ENCODE results near the gene FTO.
A peak's percentile ranks its signal among the peaks of the same experiment; 100 is the strongest.

Gene FTO

DNA sequence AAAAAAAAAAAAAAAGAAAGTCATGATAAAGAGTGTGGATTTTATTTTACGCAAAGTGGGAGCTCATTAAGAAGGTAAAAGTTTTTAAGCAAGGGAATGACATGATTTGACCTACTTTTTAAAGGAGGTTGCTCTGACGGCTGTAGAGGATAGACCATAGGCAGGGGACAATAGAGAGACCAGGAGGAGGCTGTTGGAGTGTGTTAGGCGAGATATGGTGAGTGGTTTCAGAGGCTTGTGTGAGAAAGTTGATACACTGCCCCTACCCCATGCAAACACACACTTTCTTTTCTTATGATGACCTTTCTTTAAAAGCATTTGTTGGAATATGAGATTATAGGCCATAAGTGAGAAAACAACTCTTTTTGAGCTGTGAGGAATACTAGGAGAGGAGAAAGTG, 82.0 kb downstream of the FTO start:
- no peak for DNase-seq

DNA sequence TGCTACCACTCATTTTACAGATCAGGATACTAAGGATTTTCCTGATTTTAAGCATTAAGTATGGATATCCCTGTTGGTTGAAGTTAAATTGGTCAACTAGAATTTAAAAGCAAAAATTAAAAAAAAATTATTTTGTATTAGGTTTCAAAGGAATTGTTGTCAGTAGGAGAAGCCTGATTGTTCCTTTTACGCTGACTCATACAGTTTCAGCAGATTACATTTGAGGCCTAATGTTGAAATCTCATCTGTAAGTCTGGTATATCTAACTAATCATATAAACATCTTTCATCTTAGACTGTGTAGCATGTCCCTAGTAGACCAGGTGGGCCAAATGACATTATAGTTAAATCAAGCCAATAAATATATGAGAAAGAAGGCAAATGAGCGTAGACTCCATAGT, 83.5 kb downstream of the FTO start:
- no peak for DNase-seq

DNA sequence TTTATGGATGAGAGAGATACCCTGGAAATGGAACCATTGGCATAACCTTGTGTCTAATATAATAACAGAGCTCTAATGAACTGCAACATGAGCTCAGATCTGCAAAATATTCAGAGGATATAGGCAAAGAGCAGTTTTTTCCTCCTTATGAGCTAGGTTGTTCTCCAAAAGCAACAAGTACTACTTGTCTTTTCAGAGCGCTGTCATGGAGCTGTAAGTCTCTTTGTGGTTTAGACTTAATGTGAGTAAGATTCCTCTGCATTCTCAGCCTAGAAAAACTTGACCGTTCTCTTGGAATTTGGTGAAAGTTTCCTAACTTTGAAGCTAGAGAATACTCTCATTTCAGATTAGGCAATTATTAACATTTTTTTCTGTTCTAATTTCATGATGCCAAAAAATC, 85.2 kb downstream of the FTO start:
- no peak for DNase-seq

DNA sequence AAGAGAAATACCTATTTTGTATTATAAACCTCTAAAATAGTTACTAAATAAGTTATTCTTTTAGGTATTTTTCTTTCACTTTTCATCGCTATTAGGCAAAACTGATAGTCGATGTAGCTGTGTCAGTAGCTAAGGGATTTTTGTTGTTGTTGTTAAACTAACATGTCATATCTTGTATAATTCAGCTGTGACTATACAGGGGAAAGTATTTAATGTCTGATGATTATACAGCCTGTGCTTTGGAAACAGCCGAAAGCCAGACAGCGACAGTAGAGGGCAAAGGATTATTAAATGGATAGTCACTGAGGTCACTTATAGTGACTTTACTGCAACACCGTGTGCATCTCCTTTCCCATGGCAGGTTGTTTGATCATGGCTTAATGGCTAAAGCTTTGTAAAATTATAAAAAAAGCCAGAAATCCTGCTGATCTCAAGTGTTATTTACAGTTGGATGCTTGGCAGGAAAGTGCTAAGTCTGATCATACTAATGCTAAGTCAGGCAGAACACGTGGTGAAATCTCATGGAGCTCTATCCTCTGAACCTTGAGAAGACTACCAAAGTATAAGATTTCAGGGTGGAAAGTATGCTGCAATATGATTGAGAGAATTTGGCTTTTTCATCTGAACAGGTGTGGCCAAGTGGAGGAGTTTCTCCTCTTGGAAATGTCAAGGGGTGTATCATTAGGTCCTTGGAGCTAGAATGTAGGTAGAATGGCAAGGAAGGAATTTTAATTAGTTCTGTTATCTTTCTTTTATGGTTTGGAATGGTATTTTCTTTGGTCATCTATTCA, 88.4 kb downstream of the FTO start:
- DNase-seq: no peak

DNA sequence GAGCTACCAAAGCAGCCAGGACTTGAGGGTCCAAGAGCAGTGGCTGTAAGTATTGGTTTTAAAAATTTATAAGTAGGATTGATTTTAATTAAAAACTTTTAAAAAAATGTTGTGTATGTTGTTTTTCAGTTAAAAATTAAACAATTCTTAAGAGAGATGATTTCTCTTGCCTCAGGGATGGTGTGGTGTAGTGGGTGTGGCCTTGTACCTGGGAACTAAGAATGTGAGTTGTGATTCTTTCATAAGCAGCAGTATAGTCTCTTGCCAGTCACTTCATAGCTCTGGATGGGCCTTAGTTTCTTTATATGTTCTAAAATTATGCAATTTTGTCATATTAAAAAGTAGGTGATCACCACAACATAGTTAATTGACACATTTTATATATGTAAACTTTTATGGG, 99.5 kb downstream of the FTO start:
- no peak for DNase-seq

DNA sequence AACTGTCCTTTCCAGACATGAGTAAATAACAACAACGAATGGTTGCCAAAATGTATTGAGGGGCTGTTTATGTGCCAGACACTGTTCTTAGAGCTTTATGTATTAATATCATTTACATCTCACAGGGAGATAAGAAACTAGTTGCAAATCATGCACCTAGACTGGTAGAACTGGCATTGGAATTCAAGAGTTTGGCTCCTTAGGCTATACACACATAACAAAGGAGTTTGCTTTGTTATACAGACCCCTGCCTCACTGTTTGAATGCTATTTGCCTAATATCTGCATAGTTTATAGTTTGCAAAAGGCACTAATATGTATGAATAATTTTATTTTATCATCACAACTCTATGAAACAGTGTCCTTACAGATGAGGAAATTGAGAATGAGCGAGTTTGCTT, 100.0 kb downstream of the FTO start:
- no peak for DNase-seq

DNA sequence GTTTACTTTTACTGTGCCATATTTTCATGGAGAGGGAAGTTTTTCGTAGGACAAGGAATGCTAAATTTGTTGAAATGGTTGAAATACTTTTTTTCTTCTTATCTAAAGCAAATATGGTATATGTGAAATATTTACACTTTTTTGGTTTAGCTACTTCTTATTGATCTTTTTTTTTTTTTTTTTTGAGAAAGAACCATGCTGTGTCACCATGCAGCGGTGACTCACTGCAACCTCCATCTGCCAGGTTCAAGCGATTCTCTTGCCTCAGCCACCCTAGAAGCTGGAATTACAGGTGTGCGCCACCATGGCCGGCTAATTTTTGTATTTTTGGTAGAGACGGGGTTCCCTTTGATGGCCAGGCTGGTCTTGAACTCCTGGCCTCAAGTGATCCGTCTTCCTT, 100.5 kb downstream of the FTO start:
- no peak for DNase-seq

DNA sequence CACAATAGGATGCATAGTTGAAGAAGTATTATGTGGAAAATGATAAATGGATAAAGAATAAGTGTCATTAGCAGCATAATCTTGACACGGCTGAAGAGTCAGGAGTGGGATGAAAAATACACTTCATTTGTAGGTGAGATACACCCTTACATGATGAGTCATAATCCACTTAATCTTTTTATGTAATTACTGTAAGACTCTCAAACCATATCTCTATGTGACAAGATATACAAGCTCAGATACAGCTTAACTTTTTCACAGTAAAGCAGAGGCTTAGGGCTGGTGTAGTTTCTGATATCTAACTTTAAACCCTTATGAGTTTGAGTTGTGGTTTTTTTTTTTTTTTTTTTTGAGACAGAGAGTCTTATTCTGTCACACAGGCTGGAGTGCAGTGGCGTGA, 101.2 kb downstream of the FTO start:
- DNase-seq: no peak

DNA sequence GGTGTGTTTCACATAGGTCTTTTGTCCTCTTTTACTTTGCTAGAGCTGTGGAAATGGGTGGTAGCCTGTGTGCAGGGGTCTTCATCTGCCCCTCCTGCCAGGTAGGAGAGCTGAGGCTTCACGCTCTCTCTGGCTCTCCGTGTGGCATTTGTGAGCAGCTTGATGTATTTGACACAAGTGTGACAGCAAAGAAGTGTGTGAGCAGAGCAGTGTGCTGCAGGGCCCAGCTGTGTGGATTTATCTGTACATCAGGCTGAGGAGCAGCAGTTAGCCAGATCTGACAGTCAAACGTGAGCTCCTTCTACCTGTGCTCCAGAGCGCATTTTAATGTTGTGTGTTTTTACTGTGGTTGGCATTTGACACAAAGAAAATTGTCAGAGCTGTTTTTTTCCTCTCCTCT, 101.8 kb downstream of the FTO start:
- no peak for DNase-seq

DNA sequence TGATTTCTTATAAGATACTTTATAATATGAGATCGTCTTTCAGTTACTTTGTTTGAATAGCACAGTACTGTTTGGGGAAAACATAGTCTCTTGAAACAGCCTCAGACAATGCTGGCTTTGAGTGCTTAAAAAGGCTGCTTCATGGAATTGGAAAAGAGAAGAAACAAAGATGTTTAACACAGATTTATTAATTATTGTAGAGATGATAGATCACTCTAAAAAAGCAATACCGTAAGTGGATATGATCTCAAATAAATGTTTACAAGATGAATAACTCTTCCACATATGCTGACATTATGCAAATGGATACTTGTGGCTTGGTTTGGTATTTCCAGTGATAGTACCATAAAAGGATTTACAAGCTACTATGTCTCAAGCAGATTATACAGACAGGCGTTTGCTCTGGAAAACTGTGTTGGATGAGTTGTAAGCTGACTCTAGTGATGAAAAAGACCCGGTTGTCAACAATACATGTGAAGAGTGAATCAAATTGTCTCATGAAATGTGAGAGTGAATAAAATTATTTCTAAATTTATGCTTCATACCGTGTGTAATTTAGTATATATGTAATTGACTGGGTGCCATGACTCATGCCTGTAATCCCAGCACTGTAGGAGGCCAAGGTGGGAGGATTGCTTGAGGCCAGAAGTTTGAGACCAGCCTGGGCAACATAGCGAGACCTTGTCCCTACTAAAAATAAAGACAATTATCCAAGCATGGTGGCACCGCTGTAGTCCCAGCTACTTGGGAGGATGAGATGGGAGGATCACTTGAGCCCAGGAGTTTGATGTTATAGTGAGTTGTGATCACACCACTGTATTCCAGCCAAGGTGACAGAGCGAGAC, 105.4 kb downstream of the FTO start:
- DNase-seq: no peak

DNA sequence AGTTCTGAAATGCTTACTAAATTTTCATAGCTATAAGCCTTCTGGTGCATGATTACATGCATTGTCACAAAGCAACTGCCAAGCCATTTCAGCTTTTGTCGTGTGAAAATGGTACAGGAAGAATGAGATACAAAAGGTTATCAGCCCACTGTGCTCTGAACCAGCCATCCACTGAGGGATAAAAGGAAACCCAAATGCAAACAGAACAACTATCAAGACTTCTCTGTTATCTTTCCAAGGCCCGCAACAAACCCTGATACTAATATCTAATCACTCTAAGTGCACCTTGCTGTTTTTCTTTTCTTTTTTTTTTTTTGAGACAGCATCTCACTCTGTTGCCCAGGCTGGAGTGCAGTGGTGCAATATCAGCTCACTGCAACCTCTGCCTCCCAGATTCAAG, 109.0 kb downstream of the FTO start:
- DNase-seq: no peak

DNA sequence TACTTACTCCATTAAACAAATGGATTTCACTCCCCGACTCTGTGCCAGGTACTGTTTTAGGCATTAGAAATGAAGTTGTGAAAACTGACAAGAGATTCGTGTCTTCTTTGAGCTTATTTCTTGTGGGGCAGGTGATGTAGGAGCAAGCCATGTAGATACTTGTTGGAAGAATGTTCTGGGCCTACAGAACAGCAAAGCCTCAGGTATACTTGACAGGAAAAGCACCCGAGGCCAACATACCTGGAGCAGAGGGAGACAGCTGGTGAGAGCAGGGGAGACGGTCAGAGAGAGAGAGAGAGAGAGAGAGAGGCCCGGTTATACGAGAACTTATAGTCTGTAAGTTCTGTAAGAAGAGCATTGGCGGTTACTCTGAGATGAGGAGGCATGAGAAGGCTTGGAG, 110.8 kb downstream of the FTO start:
- DNase-seq: no peak

DNA sequence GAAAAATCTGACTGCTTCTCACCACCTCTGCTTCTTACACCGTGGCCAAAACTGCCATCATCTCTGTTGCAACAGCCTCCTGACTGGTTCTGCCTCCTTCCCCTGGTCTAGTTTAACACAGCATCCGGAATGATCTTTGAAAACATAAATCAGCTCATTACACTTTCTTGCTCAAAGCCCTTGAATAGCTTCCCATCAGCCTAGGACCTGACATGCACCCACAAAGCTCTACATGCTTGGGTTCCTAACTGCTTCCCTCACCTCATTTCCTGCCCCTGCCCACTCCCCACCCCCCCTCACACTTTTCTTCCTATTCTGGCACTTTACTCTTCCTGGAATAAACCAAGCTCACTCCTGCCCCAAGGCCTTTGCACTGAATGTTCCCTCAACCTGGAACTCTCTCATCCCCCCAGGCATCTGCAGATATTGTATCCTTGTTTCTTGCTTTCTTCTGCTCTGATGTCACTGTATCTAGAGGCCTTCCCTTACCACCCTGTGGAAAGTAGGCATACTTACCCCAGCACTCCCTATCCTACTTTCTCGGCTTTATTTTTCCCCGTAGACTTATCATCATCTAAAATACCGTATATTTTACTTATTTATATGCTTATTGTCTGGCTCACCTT, 112.4 kb downstream of the FTO start:
- DNase-seq: no peak

DNA sequence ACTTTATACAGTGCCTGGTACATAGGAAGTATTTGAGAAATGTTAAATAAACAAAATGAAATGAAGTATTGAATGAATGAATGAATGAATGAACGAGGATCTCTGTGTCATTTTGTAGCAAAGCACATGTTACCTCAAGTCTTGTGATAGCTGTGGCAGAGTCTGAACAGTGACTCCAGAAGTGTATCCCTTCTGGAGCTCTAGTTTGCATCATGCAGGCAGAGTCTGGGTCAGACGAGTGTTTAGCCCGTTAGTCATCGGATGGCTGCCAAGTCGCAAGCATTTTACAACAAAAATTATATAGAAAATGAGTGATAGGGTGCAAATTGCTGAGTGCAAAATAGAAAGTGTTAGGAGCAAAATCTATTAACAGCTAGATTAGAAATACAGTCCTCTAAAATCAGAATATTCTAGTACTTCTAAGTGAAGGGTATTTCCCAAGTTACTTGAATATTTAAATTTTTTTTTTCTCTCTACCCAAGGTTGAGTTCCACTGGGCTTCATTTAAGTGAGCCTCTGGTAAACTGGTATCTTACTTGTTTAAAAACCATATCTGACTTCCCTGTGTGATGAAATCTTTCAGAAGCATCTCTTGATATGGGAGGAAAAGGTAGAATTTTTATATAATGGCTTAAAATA, 113.3 kb downstream of the FTO start:
- no peak for DNase-seq

DNA sequence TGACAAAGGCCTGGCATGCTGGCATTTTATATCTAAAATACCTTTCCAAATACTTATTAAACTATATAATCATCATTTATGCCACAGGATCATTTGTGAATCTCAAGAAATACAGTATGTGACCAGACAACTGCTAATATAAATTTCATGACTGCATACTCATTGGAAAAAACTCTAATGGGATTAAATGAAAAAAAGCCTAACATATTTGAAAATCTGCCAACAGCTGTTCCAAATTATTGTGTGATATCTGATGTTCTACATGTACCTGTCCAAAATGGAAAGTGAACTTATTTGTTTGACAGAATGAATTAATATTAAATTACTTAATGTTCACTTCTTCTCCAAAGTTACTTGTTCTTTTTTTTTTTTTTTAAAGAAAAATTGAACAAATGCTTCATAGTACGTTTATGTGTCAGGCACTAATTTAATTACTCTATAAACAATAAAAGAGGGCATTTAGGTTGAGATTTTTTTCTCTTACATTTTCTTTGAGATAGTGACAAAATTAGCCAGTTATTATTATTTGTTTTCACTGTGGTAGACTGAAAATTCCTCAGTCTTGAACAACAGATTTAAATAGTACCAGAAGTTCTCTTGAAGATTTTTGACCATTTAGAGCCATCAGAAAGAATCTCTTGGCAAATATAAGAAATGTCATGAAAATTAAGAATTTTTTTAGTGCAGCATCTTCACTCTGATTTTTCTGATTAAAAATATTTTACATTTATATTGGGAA, 114.0 kb downstream of the FTO start:
- DNase-seq: no peak

DNA sequence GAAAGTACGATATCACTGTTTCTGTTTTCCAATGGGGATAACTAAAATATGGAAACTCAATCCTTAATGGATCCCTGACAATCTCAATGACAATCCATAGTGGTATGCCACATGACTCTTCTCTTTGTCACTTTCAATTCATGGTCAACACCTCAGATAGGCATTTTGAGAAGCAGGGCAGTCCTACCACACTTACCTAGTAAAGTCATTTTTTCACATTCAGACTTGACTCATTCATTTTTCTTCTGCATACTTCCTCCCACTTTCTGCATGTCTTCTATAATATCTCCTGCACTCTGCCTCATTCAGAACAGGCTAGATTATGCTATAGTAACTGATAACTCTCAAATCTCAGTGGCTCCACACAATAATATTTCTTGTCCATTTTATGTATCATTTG, 117.5 kb downstream of the FTO start:
- DNase-seq: no peak

DNA sequence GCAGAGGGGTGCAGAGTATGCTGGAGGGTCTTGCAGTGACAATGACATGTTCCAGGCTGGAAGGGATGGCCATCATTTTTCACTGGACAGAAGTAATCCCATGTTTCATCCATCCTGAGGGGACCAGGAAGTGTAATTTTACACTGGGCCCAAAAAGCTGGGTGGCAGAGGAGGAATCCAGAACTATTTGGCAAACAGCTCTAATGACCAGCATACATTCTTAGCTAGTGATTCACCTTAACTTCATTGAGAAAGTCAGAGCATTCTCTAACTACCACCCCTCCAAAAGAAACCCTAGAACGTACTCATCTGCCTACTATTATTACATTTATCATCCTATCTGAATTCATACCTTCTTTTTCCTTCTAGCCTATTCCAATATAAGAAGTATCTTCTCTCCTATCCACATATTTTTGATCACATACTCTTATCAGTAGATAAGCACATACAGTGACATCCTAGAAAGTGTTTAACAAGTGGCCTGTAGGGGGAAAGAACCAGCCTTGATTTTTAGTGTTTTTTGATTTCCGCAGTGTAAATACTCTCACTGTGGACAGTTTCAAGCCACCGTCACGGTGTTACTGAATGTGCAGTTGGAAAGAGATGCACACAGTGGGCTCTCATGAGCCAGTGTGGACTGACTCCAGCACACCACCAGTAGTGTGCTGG, 118.1 kb downstream of the FTO start:
- DNase-seq: no peak

DNA sequence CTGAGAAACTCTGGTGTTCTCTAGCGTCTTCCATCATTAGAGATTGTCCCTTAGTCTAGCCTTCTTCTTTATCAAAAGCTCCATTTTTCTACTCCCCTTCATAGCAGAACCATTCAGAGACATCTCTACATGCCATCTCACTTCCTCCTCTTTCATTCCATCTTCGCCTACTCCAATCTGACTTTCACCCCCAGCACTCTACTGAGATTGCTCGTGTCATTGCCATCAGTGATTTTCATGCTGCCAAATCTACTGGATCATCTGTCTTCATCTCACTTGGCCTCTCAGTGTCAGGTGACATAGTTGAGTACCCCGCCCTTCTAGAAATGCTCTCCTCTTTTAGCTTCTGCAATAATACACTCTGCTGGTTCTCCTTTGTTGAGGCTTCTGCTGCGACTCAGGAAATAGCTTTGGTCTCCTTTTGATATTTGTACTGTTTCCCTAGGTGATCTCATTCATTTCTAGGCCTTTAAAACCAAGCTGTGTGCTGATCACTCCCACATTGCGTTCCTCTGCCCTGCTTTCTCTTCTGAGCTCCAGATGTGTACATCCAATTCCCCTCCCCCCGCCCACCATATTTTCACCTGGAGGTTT, 119.1 kb downstream of the FTO start:
- peak; percentile 11 to 12 for DNase-seq

DNA sequence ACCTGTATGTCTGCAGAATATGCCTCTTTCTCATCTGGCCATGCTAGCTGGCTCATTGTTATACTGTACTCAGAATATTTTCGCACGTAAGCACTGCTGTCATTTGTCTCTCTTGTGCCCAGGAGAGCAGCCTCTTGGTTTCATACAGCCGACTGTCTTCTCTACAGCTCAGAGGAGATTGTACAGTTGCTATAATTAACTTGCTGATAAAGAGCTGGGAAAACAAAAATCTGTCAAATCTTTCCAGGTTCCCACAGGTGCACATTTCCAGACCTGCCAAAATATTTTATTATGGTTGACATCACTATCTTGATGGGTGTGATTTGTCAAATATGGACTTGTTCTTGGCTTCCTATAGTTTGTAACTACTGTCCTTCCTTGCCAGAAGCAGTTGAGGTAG, 122.7 kb downstream of the FTO start:
- no peak for DNase-seq

DNA sequence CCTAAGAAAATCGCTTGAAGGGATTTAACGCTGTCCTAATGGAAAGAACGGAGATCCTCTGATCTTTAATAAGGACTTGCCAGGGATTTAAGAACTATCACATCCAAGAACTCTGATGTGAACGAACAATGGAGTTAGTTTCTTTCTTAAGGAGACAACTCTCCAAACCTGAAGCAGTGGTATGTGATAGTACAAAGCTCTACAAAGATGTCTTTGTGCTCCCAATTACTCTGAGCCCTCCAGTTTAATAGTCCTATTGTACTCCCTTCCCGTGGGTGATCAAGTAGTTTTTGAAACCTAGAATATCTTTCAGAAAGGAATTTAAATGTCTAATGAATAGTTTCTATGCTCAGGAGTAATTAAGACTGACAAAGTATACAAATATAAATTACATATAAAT, 123.8 kb downstream of the FTO start:
- DNase-seq: no peak

DNA sequence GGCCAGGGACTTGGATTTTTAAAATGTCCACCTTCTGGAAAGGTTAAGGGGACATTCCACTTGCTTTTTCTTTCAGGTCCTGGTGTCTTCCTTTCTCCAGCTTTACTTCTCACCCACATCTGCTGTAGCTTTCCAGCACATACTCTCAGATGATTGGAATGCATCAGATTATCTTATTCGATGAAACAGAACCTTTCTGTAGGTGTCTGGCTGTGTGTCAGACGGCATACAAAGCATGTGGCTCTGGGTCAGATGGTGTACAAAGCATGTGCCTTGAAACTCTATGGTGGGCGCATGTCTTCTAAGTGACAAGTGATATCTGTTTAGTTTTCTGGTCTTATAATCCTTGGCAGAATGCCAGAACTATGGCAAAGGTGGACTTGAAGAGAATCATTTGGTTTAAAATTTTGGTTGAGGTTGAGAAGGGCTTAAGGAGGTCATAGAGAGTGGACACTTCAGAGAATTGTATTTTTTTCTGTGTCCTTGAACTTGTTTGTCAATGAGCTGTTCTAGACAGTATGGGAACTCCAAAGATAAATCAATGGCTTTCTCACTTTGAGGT, 125.3 kb downstream of the FTO start:
- DNase-seq: no peak
